Activated effector memory CD4-positive, alpha-beta T cell treated with Interleukin-2 at 50 U/mL for 16 hours (primary cell): Measurements from ENCODE around the gene PPP1R3A.
"Not testable (repeated sequence)": the region's sequence is repeated elsewhere in the genome, so short reads cannot be mapped to it uniquely, and the experiment has no call there.

Experiments used
- DNase-seq: peaks from one replicate; pipeline ENCODE4 v3.0.0-alpha.2; 2020

PPP1R3A gene

GRCh38 chr7:113918946-113919345 lies at the start of gene PPP1R3A:
Gene PPP1R3A (minus strand): TSS chr7:113919009. CDS start chr7:113918996, 13 bp downstream.
- no peak for DNase-seq

GRCh38 chr7:113963356-113963755 lies 44.5 kb upstream of the PPP1R3A start:
- no peak for DNase-seq

- DNase-seq = no peak
These were observed 41.1 kb upstream of the PPP1R3A start for GRCh38 chr7:113959910-113960309.

- DNase-seq = no peak
These were observed 36.3 kb upstream of the PPP1R3A start for GRCh38 chr7:113955157-113955556.

- DNase-seq = no peak
These were observed 34.7 kb upstream of the PPP1R3A start for GRCh38 chr7:113953553-113953952.

- DNase-seq = no peak
These were observed 26.5 kb upstream of the PPP1R3A start for GRCh38 chr7:113945018-113945938.

- no peak for DNase-seq
These were observed 18.2 kb upstream of the PPP1R3A start for GRCh38 chr7:113936982-113937381.

- no peak for DNase-seq
These were observed 17.7 kb upstream of the PPP1R3A start for GRCh38 chr7:113936535-113936934.

GRCh38 chr7:113929389-113929788 lies 10.6 kb upstream of the PPP1R3A start:
- DNase-seq = not testable (repeated sequence)

- DNase-seq = no peak
These were observed 9.3 kb upstream of the PPP1R3A start for GRCh38 chr7:113928112-113928511.

GRCh38 chr7:113922049-113922448 lies 3.2 kb upstream of the PPP1R3A start:
- no peak for DNase-seq

- no peak for DNase-seq
These were observed 2.6 kb upstream of the PPP1R3A start for GRCh38 chr7:113921363-113921762.

- no peak for DNase-seq
These were observed 969 bp downstream of the PPP1R3A start for GRCh38 chr7:113917840-113918239.

GRCh38 chr7:113915956-113916355 lies 2.9 kb downstream of the PPP1R3A start:
- DNase-seq = no peak

GRCh38 chr7:113912876-113913275 lies 5.9 kb downstream of the PPP1R3A start:
- no peak for DNase-seq

GRCh38 chr7:113907617-113908016 lies 11.2 kb downstream of the PPP1R3A start:
- DNase-seq = no peak

- DNase-seq = no peak
These were observed 14.3 kb downstream of the PPP1R3A start for GRCh38 chr7:113904521-113904920.

GRCh38 chr7:113892818-113893217 lies 26.0 kb downstream of the PPP1R3A start:
- DNase-seq = no peak

GRCh38 chr7:113891828-113892227 lies 27.0 kb downstream of the PPP1R3A start:
- DNase-seq = no peak

GRCh38 chr7:113891031-113891350 lies 27.8 kb downstream of the PPP1R3A start:
- no peak for DNase-seq

GRCh38 chr7:113890331-113891030 lies 28.3 kb downstream of the PPP1R3A start:
- no peak for DNase-seq

GRCh38 chr7:113883096-113883495 lies 35.7 kb downstream of the PPP1R3A start:
- DNase-seq = no peak

- DNase-seq = no peak
These were observed 38.2 kb downstream of the PPP1R3A start for GRCh38 chr7:113880559-113880958.

- DNase-seq = no peak
These were observed 40.3 kb downstream of the PPP1R3A start for GRCh38 chr7:113878394-113878992.
